GM21825 (cell line): ENCODE data around the gene ITIH1.
"Not testable (repeated sequence)": the region's sequence is repeated elsewhere in the genome, so short reads cannot be mapped to it uniquely, and the experiment has no call there.

Experiments used
- ATAC-seq: cut with Tn5 transposase; IDR thresholded peaks from one replicate; pipeline ENCODE4 v1.9.1; 2021; ENCODE audit warnings: mild to moderate bottlenecking, moderate library complexity; ENCODE audit not compliant: unreplicated experiment

ITIH1 gene

DNA sequence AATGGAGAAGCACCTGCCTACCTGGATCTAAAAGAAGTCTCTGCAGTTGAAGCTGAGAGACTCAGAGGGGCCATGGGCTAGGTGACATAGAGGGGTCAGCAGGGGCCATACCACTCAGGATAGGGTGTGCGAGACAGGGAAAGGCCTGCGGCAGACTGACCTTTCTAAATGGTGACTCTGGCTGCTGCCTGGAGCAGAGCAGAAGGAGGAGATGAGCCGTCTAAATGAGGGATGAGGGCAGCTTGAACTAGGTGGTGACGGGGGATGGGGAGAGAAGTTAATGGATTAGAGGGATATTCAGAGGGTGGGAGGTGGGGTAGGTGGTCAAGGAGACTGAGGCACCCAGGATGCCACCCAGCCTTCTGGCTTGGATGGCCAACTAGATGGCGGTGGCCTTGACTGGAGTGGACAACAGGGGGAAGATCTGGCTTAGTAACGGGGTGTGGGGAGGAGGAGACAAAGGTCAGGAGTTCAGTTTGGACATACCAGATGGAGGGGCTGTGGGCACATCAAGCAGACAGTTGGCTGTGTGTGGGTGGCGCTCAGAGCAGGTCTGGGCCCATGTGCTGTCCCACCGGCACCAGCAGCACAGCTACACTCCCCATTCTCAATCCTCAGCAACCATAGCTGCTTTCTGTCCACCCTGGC is 3.2 kb upstream of the ITIH1 start:
- ATAC-seq = no peak

- no peak for ATAC-seq
Observed at GRCh38 chr3:52774901-52775864, 2.2 kb upstream of the ITIH1 start.

DNA sequence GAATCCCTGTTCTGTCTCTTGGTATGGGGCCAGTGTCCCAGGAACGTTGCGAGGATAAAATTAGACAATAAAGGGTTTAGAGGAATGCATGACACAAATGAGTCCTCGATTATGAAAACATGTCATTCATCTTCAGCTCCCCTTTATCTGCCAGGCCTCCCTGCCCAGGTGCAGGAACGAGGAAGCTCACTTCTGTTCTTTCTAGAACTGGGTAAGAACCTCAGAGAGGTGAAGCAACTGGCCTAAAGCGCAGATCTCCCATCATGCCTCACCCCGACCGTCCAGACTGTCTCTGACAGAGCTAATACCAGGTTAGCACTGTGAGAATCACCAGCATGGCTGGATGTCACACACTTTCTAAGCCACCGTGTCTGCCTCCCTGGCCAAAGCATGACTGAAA is 1.5 kb upstream of the ITIH1 start:
- ATAC-seq = no peak

GRCh38 chr3:52776486-52776885 is 913 bp upstream of the ITIH1 start:
- ATAC-seq = not testable (repeated sequence)

DNA sequence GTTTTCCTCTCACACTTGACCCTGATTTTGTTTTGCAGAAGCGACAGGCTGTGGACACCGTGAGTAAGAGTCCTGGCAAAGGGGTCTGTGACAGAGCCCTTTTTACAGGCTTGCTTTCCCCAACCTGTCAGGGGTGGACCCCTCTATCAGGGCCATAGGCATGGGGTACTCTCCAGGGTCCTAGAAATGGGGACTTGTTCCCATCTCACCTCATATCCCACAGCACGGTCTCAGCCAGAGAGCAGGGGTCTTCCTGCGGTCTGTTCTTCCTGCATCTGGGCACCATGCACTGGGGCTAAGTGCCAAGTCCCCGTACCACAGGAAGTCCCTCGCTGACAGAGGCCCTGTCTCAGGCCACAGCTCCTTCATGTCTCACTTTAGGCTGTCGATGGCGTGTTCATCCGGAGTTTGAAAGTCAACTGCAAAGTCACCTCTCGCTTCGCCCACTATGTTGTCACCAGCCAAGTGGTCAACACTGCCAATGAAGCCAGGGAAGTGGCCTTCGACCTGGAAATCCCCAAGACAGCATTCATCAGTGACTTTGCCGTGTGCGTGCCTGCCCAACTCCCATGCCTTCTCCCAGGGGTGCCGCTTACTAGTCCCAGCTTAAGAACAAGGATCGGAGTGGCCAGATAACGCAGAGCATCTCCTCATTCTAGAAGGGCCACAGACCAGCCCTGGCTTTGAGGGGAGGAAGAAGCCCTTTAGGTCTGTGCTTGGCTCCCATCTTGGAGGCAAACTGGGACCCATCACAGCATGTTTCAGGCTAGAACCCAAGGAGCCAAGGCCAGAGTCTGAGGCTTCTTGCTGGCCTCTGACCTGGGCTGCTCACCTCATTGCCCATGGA is 783 bp downstream of the ITIH1 start:
- no peak for ATAC-seq

DNA sequence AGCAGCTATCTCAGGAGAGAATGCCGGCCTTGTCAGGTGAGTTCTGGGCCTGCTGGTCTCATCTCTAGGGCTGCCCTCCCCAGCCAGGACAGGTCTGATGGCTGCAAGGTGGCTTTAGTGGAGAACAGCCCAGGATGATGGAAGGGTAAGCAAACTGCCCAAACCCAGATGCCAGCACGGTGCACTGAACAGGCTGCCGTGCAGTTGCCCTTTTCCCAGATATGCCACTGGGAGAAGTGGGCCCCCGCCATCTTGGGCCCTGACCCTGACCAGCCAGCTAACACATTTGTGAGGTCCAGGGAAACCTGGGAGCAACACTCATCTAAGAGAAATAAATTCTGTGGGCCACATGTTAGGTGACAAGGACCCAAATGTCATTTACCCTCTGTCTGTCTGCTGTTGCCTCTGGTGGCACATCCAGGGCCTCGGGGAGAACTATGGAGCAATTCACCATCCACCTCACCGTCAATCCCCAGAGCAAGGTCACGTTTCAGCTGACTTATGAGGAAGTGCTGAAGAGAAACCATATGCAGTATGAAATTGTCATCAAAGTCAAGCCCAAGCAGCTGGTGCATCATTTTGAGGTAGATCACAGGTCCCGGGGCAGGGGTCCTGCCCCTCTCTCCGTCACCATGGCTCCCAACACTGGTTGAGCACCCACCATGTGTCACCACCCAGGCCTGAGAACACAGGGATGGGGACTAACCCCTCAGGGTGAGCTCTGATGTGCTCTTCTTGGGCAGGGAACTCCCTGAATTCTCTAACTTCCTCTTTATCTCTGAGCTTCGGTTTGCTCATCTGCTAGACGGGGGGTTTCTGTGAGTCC is 1.8 kb downstream of the ITIH1 start:
- peak; percentile 70 for ATAC-seq

DNA sequence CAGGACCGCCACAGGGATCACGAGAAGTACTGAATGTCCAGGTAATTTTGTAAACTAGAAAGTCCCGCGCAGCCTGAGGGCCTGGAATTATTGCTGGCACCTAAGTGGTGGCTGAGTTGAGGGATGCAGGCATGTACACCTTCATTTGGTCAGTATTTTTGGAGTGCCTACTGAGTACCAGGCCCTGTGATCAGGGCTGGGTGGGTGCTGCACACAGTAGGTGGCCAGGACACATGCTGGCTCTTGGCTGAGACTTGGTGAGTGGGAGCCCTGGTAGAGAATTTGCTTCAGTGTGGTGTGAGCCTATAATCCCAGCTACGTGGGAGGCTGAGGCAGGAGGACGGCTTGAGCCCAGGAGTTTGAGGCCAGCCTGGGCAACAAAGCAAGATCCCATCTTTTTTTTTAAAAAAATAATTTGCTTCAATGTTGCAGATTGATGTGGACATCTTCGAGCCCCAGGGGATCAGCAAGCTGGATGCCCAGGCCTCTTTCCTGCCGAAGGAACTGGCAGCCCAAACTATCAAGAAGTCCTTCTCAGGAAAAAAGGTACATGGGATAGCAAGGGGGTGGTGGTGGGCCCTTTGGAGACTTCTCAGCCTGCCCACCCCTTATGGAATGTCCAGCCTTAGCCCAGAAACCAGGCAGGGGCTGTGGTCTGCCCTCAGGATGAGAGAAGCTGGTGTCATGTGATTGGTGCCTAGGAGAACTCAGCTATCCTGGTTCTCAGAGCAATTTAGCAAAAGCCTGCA is 2.6 kb downstream of the ITIH1 start:
- ATAC-seq = no peak

- ATAC-seq = no peak
Observed at GRCh38 chr3:52781741-52782140, 4.3 kb downstream of the ITIH1 start.

DNA sequence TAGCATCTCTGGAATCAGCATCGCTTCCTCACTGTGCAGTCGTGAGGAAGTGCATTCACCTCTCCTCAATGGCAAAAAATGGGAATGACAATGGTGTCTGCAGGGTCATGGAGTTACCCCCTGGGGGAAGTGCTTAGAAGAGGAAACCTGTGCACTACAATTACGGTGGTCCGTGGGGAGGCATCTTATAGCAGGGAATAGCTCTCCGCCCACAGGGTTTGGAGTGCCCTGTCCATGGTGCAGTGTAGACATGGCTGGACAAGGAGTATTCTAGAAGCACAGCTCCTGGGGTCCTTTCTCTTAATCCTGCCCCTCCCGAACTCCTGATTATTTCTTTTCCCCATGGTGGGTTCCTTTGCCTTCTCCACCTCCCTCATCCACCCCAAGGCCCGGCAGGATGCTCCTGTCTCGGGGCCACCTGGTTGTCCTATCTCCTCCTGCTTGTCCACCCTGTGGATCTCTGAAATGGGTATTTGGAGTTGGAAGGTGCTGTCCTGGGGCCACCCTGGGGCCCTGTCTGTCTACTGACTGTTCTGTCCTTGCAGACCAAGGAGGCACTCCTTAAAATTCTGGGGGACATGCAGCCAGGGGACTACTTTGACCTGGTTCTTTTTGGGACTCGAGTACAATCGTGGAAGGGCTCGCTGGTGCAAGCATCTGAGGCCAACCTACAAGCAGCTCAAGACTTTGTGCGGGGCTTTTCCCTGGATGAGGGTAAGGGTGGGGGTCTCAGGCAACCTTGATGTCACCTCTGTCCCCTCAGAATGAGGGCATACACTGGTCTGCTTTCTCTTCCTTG is 5.2 kb downstream of the ITIH1 start:
- ATAC-seq = no peak

DNA sequence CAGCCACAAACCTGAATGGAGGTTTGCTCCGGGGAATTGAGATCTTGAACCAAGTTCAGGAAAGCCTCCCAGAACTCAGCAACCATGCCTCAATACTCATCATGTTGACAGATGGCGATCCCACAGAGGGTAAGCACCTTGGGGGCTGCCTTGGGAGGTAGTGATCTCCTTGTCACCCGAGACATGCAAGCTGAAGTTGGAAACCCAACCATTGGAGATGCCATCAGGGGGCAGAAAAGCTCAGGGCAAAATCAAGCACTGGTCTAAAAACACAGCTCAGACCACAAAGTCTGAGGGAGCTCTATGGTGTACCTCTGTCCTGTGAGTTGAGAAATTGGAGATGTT is 5.8 kb downstream of the ITIH1 start:
- no peak for ATAC-seq

DNA sequence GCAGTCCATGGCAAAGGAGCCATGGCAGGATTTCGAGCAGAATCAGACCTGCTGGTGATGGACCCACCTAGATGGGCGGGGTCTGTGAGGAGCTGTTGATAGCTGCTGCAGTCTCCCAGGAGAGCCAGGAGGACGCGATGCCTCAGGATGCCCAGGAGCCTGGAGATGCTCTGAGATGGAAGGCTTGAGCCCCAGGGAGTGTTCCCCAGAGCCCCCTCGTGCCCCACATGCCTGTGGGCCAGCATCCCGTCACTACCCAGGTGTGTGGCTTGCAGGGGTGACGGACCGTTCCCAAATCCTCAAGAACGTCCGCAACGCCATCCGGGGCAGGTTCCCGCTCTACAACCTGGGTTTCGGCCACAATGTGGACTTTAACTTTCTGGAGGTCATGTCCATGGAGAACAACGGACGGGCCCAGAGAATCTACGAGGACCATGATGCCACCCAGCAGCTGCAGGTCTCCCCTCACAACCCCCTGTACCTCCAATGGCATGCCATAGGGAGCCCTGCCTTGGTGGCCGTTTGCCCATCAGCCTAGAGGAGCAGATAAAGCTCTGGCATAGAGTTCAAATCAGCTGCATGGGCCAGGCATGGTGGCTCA is 6.7 kb downstream of the ITIH1 start:
- no peak for ATAC-seq

GRCh38 chr3:52784931-52785590 is 7.7 kb downstream of the ITIH1 start:
- ATAC-seq = no peak

GRCh38 chr3:52786330-52787215 is 9.2 kb downstream of the ITIH1 start:
- ATAC-seq = no peak

DNA sequence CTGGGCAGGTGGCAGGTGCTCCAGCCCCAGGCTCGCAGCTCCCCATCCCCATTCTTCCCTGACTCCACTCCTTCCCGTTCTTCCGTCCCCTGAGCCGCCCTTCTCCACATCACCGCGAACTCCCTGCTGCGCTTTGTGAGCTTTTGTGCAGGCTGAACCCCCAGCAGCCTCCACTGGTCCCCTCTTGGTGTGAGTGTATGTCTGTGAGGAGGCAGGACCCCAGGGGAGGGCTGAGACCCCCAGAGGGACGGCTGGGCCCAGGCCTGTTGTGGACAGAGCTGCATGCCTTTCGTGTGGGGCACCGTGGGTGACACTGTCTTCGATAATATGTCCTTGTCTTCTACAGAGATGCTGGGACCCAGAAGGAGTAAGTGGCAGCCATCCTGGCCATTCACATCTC is 9.8 kb downstream of the ITIH1 start:
- no peak for ATAC-seq

GRCh38 chr3:52787672-52788625 is 10.6 kb downstream of the ITIH1 start:
- no peak for ATAC-seq
